GM12891 (cell line): ENCODE results near the gene GGACT.

Source experiments
- POLR2A ChIP-seq: IDR thresholded peaks from 2 replicates; pipeline ENCODE4 v1.6.1; 2011; ENCODE audit warnings: low read depth, low read length, control low read depth
- POLR2AphosphoS5 ChIP-seq: IDR thresholded peaks from 2 replicates; pipeline ENCODE4 v1.6.1; 2011; ENCODE audit warnings: low read depth, low read length, control low read depth
- SPI1 ChIP-seq: IDR thresholded peaks from 2 replicates; pipeline ENCODE4 v1.6.1; 2011; ENCODE audit warnings: low read depth, low read length, control low read depth
- TAF1 ChIP-seq: IDR thresholded peaks from 2 replicates; pipeline ENCODE4 v1.6.1; 2011; ENCODE audit warnings: low read depth, low read length, control low read depth

GRCh38 chr13:100563779-100564178 lies 24.8 kb downstream of the GGACT start:
- no peak for TF ChIP-seq POLR2AphosphoS5
- no peak for TF ChIP-seq POLR2A
- TF ChIP-seq TAF1: no peak
- TF ChIP-seq SPI1: no peak
